Measurements from ENCODE around the gene TNFRSF25.

The TNFRSF25 gene

DNA sequence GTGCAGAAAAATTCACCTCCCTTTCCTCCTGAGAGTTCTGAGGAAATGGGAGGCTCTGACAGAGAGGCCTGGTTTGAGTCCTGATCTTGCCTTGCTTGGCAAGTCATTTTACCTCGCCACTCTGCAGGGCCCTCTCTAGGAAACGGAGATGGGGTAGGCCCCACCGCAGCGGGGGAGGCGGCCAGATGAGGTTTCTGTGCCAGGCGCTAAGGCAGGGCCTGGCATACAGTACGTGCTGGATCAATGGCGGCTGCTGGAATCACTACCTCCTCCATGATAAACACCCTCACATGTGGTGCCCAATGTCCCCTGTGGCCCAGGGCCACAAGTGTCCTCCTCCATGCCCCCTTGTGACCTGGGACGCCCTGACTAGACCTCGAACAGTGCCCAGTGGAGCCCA, 26.0 kb upstream of the TNFRSF25 start:
- H3K4me3 ChIP-seq (ENCODE audit: low read depth, low read length) = peak overlapping the region; percentile 89
- TF ChIP-seq, protein P1, sequence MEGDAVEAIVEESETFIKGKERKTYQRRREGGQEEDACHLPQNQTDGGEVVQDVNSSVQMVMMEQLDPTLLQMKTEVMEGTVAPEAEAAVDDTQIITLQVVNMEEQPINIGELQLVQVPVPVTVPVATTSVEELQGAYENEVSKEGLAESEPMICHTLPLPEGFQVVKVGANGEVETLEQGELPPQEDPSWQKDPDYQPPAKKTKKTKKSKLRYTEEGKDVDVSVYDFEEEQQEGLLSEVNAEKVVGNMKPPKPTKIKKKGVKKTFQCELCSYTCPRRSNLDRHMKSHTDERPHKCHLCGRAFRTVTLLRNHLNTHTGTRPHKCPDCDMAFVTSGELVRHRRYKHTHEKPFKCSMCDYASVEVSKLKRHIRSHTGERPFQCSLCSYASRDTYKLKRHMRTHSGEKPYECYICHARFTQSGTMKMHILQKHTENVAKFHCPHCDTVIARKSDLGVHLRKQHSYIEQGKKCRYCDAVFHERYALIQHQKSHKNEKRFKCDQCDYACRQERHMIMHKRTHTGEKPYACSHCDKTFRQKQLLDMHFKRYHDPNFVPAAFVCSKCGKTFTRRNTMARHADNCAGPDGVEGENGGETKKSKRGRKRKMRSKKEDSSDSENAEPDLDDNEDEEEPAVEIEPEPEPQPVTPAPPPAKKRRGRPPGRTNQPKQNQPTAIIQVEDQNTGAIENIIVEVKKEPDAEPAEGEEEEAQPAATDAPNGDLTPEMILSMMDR (IDR thresholded peaks at IDR 0.05; ENCODE audit: low read depth, low read length) = no peak
- in situ Hi-C loops (cut with HindIII; ENCODE audit: low sequenced_read_pairs) = no loop called here
- no peak for DNase-seq (ENCODE audit: low read depth, low spot score)

DNA sequence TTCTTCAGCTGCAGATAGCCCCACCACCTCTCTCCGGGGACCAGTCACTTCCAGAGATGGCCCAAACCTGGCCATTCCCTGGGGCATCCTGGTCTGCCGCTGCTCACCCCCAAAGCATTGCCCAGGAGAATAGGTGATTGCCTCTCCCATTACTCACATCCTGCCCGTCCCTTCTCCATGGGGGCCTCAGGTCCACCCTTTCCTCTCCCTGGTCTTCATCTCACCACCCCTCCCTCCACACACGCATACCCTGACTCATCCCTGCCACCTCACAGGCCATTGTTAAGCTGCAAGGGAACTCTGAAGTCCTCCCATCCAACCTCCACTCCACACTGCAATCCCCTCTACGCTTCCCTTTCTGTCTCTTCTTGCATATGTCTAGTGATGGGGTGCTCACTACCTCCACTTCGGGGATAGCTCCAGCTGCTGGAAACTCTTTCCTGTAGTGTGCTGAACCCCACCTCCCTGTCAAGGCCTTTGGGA, 25.5 kb upstream of the TNFRSF25 start, which contains the start of gene PLEKHG5:
PLEKHG5 (minus strand) TSS at position 188 of the 483 bp plus-strand sequence. CDS start 14,096 bp downstream, outside the sequence.
- in situ Hi-C loops (cut with HindIII; ENCODE audit: low sequenced_read_pairs) = no loop called here
- DNase-seq (ENCODE audit: low read depth, low spot score) = peak; percentile 84
- peak within 1 kb of the TSS; percentile 89 for H3K4me3 ChIP-seq (ENCODE audit: low read depth, low read length)
- TF ChIP-seq, protein P1 (IDR thresholded peaks at IDR 0.05; ENCODE audit: low read depth, low read length) = no peak

DNA sequence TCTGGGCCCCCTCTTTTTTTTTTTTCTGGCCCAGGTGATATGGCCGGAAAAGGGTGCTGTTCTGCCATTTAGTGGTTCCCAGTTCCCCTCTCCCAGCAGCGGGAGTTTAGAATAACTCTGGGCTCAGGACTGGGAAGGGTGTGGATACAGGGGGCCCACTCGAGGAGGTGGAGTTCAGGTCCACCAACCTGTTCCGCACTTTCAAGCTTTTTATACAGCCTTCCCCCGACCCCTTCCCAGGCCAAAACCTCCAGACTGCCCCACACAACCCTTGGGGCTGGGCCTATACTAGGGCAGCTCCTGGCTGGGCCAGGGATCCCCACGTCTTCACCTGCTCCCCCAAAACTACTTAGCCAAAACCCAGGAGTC, 25.1 kb upstream of the TNFRSF25 start:
- TF ChIP-seq, protein P1 (IDR thresholded peaks at IDR 0.05; ENCODE audit: low read depth, low read length) = no peak
- H3K4me3 ChIP-seq (ENCODE audit: low read depth, low read length) = peak overlapping the region; percentile 89
- DNase-seq (ENCODE audit: low read depth, low spot score) = no peak
- in situ Hi-C loops (cut with HindIII; ENCODE audit: low sequenced_read_pairs) = no loop called here

DNA sequence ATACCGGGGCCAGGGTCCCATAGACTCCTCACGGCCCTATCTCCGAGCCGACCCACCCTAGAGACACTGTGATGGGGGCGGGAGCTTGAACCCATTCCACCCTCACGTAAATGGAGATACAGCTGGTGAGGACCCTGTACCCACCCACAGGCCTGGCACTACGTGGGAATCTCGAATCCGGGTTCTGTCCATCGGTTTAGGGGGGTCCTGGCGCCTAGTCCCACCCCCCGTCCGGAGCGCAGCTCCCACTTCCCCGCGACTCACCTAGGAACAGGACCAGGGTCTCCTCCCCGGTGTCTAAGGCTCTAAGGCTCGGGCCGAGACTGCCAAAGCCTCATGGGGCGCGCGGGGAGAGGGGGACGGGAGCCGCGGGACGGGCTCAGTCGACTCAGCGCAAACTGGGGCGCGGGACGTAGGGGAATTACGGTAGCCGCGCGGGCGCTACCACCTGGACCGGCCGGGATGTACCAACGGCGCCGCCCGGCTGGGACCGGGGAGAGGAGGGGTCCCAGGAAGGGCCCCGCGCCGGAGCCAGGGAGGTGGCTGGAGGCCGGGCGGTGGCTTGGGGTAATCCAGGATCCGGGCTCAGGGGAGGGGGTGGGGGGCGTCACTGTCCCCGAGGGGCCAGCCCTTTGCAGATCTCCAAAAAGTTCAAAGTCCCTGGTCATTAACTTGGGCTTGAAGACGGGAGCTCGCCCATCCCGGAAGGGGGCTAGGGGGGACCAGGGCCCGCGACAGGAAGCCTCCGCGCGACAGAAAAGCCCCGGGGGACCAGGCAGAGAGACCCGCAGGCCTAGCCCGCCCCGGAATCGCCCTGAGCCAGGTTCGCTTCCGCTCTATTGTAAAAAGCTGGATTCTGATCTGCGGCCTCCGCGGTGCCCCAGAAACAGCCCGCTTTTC, 24.5 kb upstream of the TNFRSF25 start:
- in situ Hi-C loops (cut with HindIII; ENCODE audit: low sequenced_read_pairs) = no loop called here
- H3K4me3 ChIP-seq (ENCODE audit: low read depth, low read length) = peak overlapping the region; percentile 89
- peak; percentile 81 for DNase-seq (ENCODE audit: low read depth, low spot score)
- TF ChIP-seq, protein P1 (IDR thresholded peaks at IDR 0.05; ENCODE audit: low read depth, low read length) = no peak

DNA sequence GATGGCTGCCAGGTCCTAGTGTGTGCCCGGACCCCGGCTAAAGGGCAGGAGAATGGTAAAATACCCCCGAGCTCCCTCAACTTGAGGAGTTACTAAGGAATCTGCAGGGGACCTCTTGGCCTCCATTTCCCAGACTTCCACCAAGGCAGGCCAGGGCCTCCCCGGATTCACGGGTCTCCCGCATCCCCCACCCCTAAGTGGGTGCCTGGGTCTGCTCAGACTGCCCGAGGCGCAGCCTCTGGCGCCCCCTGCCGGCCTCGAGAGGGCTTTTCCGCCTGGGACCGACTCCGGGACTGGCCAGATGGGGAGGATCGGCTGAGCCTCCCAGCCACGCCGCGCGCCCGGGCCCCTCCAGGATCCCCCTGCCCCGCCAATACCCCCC, 23.8 kb upstream of the TNFRSF25 start:
- in situ Hi-C loops (cut with HindIII; ENCODE audit: low sequenced_read_pairs) = no loop called here
- peak overlapping the region; percentile 89 for H3K4me3 ChIP-seq (ENCODE audit: low read depth, low read length)
- TF ChIP-seq, protein P1 (IDR thresholded peaks at IDR 0.05; ENCODE audit: low read depth, low read length) = peak; percentile 96
- DNase-seq (ENCODE audit: low read depth, low spot score) = peak; percentile 75

- TF ChIP-seq, protein P1 (IDR thresholded peaks at IDR 0.05; ENCODE audit: low read depth, low read length) = no peak
- in situ Hi-C loops (cut with HindIII; ENCODE audit: low sequenced_read_pairs) = no loop called here
- peak overlapping the region; percentile 89 for H3K4me3 ChIP-seq (ENCODE audit: low read depth, low read length)
- no peak for DNase-seq (ENCODE audit: low read depth, low spot score)
Observed at GRCh38 chr1:6489383-6489765, 23.4 kb upstream of the TNFRSF25 start.

Data from astrocyte of the spinal cord (primary cell).